ENCODE data around the gene LYPD5.

DNA sequence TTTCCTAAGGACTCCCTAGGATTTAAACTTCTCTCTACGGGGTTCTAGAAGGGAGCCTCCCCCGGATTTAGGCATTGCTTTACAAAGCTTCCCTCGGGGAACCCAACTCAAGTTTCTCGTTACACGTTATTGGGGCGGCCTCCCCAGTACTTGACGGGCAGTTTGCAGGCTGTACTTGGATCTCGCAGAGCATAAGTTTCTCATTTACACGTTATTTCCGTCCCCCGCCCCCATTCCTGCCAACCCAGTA lies 48.1 kb downstream of the LYPD5 start:
- TF ChIP-seq, protein P1, sequence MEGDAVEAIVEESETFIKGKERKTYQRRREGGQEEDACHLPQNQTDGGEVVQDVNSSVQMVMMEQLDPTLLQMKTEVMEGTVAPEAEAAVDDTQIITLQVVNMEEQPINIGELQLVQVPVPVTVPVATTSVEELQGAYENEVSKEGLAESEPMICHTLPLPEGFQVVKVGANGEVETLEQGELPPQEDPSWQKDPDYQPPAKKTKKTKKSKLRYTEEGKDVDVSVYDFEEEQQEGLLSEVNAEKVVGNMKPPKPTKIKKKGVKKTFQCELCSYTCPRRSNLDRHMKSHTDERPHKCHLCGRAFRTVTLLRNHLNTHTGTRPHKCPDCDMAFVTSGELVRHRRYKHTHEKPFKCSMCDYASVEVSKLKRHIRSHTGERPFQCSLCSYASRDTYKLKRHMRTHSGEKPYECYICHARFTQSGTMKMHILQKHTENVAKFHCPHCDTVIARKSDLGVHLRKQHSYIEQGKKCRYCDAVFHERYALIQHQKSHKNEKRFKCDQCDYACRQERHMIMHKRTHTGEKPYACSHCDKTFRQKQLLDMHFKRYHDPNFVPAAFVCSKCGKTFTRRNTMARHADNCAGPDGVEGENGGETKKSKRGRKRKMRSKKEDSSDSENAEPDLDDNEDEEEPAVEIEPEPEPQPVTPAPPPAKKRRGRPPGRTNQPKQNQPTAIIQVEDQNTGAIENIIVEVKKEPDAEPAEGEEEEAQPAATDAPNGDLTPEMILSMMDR (IDR thresholded peaks at IDR 0.05) = no peak
- no peak for TF ChIP-seq POLR2AphosphoS5 (IDR thresholded peaks at IDR 0.05; ENCODE audit: low read depth, low read length)
